IPS DF 19.7 (cell line): ENCODE data around the gene SLC5A5.

Experiments
- DNase-seq: peaks from one replicate; pipeline ENCODE4 v3.0.0-alpha.2; 2013; ENCODE audit warnings: low read depth, low spot score

SLC5A5 gene

DNA sequence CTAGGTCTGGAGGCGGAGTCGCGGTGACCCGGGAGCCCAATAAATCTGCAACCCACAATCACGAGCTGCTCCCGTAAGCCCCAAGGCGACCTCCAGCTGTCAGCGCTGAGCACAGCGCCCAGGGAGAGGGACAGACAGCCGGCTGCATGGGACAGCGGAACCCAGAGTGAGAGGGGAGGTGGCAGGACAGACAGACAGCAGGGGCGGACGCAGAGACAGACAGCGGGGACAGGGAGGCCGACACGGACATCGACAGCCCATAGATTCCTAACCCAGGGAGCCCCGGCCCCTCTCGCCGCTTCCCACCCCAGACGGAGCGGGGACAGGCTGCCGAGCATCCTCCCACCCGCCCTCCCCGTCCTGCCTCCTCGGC is at the start of gene SLC5A5:
SLC5A5 (plus strand) TSS at position 68 of the 373 bp plus-strand sequence. CDS start 375 bp downstream, outside the sequence.
- DNase-seq: no peak

- DNase-seq: no peak
Observed at GRCh38 chr19:17824339-17824738, 47.4 kb upstream of the SLC5A5 start.

GRCh38 chr19:17826508-17827056 is 45.2 kb upstream of the SLC5A5 start:
- no peak for DNase-seq

DNA sequence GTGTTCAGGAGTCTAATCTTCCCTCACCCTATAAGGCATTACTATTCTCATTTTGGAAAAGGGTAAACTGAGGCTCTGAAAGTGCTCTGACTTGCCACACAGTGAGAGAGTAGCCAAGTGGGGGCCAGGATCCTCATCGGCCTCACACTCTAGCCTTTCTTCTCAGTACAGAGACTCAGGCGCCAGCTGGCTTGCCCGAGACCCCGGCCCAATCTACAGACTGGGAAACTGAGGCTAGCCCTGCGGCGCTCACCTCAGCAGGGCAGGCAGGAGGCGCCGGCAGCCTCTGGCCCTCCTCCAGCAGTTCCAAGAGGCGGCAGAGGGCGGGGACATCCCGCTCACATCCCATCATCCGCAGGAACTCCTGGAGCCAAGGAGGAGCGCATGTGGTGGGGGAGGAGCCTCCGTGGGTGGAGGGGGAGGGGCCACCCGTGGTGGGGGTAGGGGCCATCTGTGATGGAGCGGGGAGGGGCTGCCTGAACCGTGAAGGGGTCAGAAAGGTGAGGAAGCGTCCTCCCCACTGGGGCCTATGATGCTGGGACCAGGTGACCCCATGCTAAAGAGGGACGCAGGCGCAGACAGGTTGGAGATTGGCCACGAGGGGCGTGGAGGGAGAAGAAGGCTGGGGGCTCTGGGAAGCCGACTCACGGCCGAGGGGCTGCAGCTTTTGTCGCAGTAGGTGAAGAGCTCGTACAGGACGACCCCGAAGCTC is 41.7 kb upstream of the SLC5A5 start:
- peak; percentile 72 for DNase-seq

- DNase-seq: peak; percentile 81
Observed at GRCh38 chr19:17830567-17831418, 41.0 kb upstream of the SLC5A5 start.

DNA sequence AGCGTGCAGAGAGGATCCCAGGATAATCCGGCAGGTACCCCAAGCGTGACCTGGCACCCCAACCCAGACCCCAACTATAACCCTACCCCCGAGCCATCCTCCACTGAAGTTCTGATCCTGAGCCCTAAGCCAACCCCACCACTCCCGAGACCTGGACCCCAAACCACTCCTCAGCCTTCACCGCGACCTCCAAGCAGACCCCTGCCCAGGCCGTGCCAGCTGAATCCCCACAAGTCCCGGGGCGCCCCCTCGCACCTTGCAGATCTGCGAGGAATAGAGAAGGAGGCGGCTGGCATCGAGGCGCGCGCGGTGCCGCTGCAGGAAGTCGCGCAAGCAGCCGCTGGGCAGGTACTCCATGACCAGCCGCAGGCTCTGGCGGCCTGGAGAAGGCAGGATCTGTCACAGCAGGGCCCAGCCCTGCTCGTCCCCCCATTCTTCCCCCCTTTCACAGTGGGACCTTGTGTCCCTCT is 40.3 kb upstream of the SLC5A5 start:
- DNase-seq: no peak

- DNase-seq: no peak
Observed at GRCh38 chr19:17832443-17833208, 39.1 kb upstream of the SLC5A5 start.

GRCh38 chr19:17834350-17835181 is 37.2 kb upstream of the SLC5A5 start:
- no peak for DNase-seq

GRCh38 chr19:17835182-17836006 is 36.4 kb upstream of the SLC5A5 start:
- no peak for DNase-seq

GRCh38 chr19:17836530-17836929 is 35.2 kb upstream of the SLC5A5 start:
- DNase-seq: no peak

DNA sequence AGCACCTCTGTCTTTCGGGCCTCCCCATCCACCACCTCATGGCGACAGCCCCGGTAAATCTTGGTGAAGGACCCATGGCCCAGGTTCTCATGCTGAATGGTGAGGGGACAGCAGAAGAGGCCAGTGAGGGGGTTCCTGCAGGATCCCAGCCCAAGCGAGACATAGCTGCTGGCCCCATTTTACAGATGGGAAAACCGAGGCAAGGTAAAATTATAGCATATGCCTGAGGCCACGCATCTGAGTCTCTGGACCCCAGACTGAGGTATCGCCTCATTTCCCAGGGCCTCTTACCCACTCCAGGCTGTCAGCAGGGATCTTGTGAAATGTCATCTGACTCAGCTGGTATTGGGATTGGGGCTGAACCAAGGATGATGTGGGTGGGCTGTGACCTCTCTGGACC is 33.8 kb upstream of the SLC5A5 start:
- DNase-seq: no peak

DNA sequence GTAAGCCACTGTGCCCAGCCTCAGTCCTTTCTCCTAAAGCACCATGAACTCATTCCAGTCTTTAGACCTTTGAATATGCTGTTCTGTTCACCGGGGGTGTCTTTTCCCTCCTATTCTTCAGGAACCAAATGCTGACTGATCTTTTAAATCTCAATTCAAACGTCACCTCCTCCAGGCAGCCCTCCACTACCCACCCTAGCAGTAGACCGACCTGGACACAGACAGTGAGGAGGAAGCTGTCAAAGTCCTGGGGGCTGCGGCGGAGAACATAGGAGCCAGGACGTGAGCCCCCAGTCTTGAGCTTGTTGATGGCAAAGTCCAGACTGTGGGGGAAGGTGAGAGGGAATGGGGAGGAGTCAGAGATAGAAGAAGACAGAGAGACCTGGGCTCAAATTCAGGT is 31.7 kb upstream of the SLC5A5 start:
- no peak for DNase-seq

DNA sequence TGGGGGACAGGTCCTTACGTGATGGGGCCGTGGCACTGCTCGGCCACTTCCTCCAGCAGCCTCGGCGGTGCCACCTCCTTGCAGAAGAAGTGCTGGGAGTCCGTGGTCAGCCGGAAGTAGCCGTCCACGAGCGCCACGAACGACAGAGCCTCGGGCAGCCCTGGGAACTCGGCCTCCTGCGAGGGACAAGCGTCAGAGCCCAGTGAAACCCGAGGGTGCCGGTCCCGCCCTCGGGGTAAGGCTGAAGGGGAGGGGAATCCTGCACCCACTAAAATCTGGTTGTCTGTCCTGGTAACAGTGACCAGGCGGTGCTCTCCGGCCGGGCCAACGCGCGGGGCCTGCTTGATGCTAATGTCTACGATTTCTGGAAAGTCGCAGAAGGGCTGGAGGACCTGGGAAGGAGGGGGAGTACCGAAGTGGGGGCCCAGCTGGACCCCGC is 30.4 kb upstream of the SLC5A5 start:
- no peak for DNase-seq

GRCh38 chr19:17841810-17842662 is 29.7 kb upstream of the SLC5A5 start:
- DNase-seq: peak; percentile 91

GRCh38 chr19:17842663-17843291 is 29.0 kb upstream of the SLC5A5 start:
- no peak for DNase-seq

GRCh38 chr19:17843292-17843827 is 28.4 kb upstream of the SLC5A5 start:
- DNase-seq: no peak

- no peak for DNase-seq
Observed at GRCh38 chr19:17843908-17844490, 27.7 kb upstream of the SLC5A5 start.

GRCh38 chr19:17846146-17846545 is 25.6 kb upstream of the SLC5A5 start:
- DNase-seq: no peak
